ENCODE measurements around the gene CR1L.
"Not testable (repeated sequence)": the region's sequence is repeated elsewhere in the genome, so short reads cannot be mapped to it uniquely, and the experiment has no call there.

CR1L gene

DNA sequence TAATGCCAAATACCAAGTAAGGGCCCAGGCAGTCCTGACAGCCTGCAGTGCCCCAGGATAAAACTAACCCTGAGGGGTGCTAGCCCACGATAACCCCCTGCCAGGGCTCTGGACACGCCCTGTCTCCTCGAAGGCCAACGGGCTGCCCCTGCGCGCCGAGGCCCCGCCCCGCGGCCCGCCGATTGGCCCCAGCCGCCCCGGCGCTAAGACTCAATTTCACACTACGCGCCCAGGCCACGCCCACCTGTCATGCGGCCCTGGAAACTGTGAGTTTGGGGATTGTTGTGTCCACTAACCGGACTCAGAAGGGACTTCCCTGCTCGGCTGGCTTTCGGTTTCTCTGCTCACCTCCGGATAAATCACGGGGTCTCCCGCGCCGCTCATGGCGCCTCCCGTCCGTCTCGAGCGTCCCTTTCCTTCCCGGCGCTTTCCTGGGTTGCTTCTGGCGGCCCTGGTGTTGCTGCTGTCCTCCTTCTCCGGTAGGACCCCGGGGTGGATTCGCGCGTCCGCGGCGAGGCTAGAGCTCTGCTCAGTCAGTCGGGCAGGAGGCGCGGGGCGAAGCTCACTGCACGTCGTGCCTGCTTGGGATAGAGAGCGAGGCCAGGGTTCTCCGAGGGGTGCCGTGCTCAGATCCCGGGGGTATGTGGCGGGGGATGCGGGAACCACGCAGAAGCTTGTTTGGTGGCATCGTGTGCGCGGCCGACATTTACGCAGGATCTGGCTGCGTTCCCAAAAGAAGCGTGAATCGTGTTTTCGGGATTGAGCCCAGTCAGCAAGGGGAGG lies at the start of gene CR1L:
CR1L (plus strand) TSS at position 282 of the 783 bp plus-strand sequence; CDS start at position 383, 101 bp downstream.
- no peak for DNase-seq (ENCODE audit: low read depth, low spot score)

GRCh38 chr1:207603777-207604176 lies 41.2 kb upstream of the CR1L start:
- DNase-seq (ENCODE audit: low read depth, low spot score) = no peak

GRCh38 chr1:207605444-207606361 lies 39.2 kb upstream of the CR1L start:
- no peak for DNase-seq (ENCODE audit: low read depth, low spot score)

GRCh38 chr1:207606362-207606755 lies 38.6 kb upstream of the CR1L start:
- DNase-seq (ENCODE audit: low read depth, low spot score) = no peak

- DNase-seq (ENCODE audit: low read depth, low spot score) = no peak
These were observed 32.2 kb upstream of the CR1L start for GRCh38 chr1:207612762-207613161.

DNA sequence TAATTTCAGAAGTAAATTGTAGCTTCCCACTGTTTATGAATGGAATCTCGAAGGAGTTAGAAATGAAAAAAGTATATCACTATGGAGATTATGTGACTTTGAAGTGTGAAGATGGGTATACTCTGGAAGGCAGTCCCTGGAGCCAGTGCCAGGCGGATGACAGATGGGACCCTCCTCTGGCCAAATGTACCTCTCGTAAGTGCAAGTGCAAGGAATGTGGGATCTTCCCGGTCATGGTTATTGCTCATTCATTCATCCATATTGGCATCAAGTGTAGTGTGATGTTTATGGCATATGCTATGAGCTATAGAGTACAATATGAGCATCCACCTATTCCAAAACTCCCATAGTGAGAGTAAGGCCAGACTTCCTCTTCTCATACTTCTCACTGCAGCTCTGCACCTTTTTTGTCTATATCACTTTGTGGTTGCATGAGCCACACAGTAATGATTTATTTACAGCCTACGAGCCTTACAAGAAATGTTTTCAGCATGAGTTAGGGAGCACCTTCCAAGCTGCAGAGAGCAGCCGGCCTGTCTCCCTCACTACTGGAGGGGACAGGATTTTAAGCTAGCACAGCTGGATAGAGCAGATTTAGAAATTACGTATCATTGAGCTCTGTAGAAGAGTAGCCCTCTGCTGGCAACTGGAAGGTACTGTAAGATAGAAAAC lies 24.9 kb upstream of the CR1L start:
- DNase-seq (ENCODE audit: low read depth, low spot score) = no peak

DNA sequence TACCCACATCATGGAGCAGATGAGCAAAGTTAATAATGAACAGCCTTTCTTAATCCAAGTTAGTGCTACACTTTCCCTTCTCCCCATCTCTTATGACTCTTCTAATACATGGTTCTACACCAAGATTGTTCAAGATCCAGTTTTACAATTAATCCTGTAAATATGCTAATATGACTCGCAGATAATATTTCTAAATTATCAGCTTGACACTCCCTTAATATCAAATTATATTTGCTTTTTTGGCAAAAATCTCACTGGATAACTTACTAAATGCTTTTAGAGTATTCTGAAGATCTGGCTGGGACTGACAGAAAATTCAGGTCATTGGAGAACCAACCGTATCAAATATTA lies 24.4 kb upstream of the CR1L start:
- no peak for DNase-seq (ENCODE audit: low read depth, low spot score)

DNA sequence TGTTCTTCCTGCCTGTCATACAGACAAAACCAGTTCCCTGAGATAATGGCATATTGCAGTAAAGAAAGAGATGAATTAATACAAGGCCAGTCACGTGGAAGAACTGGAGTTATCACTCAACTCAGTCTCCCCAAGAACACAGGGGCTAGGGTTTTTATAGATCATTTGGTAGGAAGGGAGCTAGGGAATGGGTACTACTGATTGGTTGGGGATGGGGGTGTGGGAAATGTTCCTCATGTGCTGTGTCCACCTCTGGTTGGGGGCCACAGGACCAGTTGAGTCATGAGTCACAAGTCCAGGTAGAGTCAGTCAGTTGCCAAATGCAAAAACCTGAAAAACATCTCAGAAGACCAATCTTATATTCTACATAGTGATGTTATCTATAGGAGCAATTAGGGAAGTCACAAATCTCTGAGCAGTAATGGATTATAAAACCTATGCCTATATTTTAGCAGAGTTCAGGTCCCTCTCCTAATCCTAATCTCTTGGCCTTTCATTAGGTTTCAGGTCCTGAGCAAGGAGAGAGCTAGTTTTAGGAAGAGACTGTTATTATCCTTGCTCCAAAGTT lies 19.3 kb upstream of the CR1L start:
- DNase-seq (ENCODE audit: low read depth, low spot score) = not testable (repeated sequence)

GRCh38 chr1:207626972-207627337 lies 18.0 kb upstream of the CR1L start:
- DNase-seq (ENCODE audit: low read depth, low spot score) = no peak

DNA sequence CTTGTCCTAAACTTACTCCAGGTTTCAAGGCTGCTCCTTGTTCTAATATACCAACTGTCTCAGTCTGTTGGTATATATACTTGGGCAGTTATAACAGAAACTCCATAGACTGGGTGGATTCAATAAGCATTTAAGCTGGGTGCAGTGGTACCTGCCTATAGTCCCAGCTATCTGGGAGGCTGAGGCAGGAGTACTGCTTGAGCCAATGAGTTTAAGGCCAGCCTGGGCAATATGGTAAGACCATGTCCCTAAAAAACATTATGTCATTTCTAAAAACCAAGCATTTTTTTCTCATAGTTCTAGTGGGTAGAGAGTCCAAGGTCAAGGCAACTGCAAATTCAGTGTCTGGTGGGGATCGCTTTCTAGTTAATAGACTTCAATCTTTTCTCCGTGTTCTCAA lies 17.4 kb upstream of the CR1L start:
- DNase-seq (ENCODE audit: low read depth, low spot score) = no peak

DNA sequence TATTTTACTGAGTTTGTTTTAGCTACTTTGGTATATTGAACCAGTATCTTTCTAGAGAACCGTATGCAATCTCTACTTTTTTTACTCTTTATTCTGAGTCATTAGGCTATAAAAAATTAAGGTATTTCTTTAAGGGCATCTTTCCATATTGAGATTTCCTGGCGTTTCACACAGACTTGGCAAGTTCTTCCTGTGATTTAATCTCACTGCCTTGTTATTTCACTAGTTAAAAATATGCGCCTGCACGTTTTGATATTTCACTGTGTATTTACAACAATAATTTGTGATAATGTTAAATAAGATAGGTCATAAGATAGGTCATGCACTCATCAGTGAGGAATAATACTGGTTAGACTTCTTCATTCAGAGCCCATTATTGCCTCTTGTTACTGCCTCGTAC lies 16.2 kb upstream of the CR1L start:
- DNase-seq (ENCODE audit: low read depth, low spot score) = no peak

DNA sequence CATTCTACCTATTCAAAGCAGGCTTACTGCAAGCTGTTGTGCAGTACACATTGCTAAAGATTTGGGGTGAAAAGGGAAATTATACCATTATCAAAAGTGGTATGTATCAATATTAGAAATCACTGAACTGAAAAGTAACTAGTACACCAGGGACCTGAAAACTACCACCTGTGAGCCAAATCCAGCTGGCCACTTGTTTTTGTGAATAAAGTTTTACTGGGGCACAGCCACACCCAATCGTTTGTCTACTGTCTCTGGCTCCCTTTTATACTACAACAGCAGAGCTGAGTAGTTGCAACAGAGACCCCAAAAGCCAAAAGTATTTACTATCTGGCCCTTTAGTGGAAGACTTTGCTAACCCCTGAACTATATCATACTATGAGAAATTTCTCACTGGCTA lies 13.8 kb upstream of the CR1L start:
- no peak for DNase-seq (ENCODE audit: low read depth, low spot score)

DNA sequence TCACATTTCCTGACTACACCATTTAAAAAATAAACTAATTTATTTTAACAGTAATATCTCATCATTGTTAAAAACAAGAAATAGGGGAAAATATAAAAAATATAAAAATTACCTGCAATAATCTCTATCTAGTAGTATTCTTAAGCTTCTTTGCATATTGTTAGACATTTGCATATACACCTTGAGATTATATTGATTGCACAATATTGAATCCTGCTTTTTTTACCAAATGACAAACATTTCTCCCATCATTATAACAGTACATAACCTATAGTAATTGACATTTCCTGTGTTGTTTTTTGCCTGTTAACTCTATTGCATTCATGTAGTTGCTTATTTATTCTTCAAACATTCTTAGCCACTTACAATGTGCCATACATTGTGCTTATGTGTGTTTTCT lies 11.7 kb upstream of the CR1L start:
- DNase-seq (ENCODE audit: low read depth, low spot score) = no peak

DNA sequence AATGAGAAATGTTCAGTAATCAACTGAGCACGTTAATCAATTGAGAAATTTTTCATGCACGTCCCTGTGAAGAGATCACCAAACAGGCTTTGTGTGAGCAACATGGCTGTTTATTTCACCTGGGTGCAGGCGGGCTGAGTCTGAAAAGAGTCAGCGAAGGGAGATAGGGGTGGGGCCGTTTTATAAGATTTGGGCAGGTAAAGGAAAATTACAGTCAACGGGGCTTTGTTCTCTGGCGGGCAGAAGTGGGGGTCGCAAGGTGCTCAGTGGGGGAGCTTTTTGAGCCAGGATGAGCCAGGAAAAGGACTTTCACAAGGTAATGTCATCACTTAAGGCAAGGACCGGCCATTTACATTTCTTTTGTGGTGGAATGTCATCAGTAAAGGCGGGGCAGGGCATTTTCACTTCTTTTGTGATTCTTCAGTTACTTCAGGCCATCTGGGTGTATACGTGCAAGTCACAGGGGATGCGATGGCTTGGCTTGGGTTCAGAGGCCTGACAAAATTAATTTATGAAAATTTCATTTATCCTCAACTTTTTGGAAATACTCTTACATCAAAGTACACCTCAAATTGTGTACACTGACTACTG lies 11.1 kb upstream of the CR1L start:
- DNase-seq (ENCODE audit: low read depth, low spot score) = not testable (repeated sequence)

GRCh38 chr1:207634293-207634692 lies 10.6 kb upstream of the CR1L start:
- DNase-seq (ENCODE audit: low read depth, low spot score) = not testable (repeated sequence)

GRCh38 chr1:207635569-207636186 lies 9.3 kb upstream of the CR1L start:
- DNase-seq (ENCODE audit: low read depth, low spot score) = not testable (repeated sequence)

DNA sequence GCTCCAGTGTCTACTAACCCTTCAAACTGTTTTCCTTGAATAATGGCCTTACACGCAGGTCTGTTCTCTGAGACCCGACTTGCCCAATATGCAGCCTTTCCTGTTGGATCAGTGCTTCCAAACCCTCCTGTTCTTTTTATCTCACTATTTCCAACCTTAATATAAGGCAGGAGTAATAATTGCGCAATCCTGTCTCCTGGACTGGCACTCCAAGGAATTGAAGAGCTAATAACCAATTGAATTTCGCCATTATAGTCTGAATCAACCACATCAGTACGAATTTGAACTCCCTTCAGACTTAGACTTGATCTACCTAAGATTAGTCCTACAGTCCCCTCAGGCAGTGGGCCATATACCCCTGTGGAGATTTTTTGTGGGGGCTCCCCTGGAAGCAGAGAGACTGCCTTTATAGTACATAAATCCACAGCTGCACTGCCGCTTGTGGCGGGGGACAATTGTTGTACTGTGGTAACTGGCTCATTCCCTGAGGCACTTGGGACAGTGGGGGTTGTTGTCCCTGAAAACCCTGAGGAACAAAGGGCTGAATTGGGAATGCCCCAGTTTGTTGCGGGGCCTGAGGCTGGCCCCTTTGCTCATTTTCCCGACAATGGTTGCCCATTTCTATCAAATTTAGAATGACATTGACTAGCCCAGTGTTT lies 6.3 kb upstream of the CR1L start:
- DNase-seq (ENCODE audit: low read depth, low spot score) = not testable (repeated sequence)

DNA sequence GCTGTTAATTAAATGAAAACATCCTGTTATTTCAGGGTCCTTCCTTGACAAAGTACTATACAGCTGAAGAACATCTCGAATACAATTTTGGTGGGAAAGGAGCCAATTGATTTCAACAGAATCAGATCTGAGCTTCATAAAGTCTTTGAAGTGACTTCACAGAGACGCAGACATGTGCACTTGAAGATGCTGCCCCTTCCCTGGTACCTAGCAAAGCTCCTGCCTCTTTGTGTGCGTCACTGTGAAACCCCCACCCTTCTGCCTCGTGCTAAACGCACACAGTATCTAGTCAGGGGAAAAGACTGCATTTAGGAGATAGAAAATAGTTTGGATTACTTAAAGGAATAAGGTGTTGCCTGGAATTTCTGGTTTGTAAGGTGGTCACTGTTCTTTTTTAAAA lies 5.6 kb upstream of the CR1L start:
- not testable (repeated sequence) for DNase-seq (ENCODE audit: low read depth, low spot score)

GRCh38 chr1:207644166-207644851 lies 624 bp upstream of the CR1L start:
- no peak for DNase-seq (ENCODE audit: low read depth, low spot score)

- no peak for DNase-seq (ENCODE audit: low read depth, low spot score)
These were observed 725 bp downstream of the CR1L start for GRCh38 chr1:207645635-207646081.
